Measurements from ENCODE around the gene MMP20.

Gene MMP20

GRCh38 chr11:102604875-102605274 is 20.3 kb downstream of the MMP20 start:
- H3K27ac ChIP-seq, result no peak overlapping the region
- no peak for TF ChIP-seq CTCF (IDR thresholded peaks at IDR 0.05)
- no peak overlapping the region for H3K4me3 ChIP-seq
- no peak for DNase-seq (ENCODE audit: low spot score)

DNA sequence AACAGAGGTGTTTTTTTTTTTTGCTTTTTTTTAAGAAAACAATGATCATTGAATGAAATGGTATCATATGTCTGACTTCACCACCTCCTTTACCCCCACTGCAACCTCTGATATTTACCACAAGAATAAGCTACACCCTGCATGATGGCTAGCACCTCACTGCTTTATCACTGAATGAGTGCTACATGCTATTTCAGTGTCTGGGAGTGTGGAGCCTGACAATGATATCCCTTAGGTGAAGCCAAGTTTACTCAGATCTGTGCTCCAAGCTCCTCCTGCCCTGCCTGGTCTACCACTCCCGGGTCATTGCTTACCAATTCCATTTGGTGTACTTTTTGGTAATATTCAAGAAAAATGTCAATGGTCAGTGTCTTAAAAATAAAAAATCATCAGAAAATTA is 21.1 kb downstream of the MMP20 start:
- Histone ChIP-seq H3K27ac (no peak overlapping the region), H3K4me3 (no peak overlapping the region)
- no peak for DNase-seq (ENCODE audit: low spot score)
- TF ChIP-seq CTCF (IDR thresholded peaks at IDR 0.05), result no peak

DNA sequence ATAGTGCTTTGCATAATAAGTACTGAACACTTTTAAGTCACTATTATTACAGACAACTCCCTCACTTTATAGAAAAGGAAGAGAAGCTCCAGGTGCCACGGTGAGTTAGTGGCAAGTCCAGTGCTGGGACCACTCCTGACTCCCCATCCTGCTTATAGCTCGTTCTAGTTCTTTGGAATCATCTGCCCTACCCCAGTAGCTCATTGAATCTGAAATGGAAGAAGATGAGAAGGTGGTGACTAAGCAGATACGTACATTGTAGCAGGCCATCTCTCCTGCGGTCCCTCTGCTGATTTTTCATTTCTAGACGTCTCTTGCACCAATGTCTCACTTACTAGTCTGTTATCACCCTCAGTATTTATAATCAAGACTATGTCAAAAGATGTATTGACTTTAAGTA is 21.6 kb downstream of the MMP20 start:
- no peak for TF ChIP-seq CTCF (IDR thresholded peaks at IDR 0.05)
- no peak for DNase-seq (ENCODE audit: low spot score)
- no peak overlapping the region for H3K4me3 ChIP-seq
- H3K27ac ChIP-seq, result no peak overlapping the region

DNA sequence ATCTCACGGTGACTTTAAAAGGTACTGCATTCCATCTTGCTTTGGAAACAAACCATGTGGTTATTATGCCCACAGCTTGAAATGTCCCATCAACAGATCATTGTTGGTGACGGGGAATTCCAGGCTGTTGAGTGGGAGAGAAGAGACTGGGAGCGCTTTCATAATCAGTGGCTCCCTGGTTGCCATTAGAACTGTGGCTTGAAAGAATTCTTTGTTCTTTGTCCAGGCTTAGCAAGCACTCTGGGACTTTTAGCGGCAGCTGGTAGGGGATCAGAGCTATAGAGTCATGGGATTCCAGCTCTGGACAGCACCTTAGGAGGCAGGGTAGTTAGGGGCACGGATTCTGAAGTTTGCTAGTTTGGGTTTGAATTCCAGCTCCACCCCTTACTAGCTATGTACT is 22.0 kb downstream of the MMP20 start:
- no peak for DNase-seq (ENCODE audit: low spot score)
- Histone ChIP-seq H3K4me3 (no peak overlapping the region), H3K27ac (no peak overlapping the region)
- TF ChIP-seq CTCF (IDR thresholded peaks at IDR 0.05), result no peak

DNA sequence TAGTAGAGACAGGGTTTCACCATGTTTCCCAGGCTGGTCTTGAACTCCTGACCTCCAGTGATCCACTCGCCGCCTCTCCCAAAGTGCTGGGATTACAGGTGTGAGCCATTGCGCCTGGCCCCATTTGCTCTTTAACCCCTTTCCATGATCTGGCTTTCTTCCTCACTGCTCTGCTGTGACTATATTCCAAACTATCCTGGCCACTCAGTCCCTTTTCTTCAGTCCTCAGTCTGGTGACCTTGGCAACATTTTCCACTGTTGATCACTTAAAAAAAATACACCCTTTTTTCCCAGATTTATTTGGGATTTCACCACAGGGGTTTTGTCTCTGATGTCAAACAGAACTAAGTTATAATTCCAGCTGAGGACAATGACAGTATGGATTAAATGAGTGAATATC is 24.5 kb downstream of the MMP20 start:
- no peak for DNase-seq (ENCODE audit: low spot score)
- Histone ChIP-seq H3K4me3 (no peak overlapping the region), H3K27ac (no peak overlapping the region)
- TF ChIP-seq CTCF (IDR thresholded peaks at IDR 0.05), result no peak

GRCh38 chr11:102599642-102600261 is 25.4 kb downstream of the MMP20 start:
- no peak for DNase-seq (ENCODE audit: low spot score)
- no peak overlapping the region for H3K4me3 ChIP-seq
- H3K27ac ChIP-seq, result peak overlapping the region in 1 of 2 donors; percentile 27
- no peak for TF ChIP-seq CTCF (IDR thresholded peaks at IDR 0.05)

DNA sequence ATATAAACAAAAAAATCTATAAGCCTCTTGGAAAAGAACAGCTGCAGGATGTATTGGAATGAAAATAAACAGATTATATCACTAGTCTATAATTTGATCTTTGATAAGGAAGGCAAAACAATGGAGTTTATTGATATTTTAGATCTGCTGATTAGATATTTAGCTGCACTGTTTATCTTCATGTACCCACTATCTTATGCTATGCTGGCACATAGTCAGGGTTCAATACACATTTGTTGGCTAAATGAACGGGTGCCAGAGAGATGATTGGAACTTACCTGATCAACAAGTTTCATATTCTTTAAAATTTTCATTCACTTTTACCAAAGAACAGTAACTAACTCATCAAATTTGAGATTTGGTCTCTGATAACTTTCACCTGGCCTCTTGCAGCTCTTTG is 26.9 kb downstream of the MMP20 start:
- H3K4me3 ChIP-seq, result no peak overlapping the region
- H3K27ac ChIP-seq, result no peak overlapping the region
- TF ChIP-seq CTCF (IDR thresholded peaks at IDR 0.05), result no peak
- DNase-seq (ENCODE audit: low spot score), result no peak
